Measurements from ENCODE around the gene GUCY2C. TPM values are rescaled to one million over a fixed set of nuclear protein-coding genes. Genes with fewer than 3 reads are reported as not detected.

GUCY2C gene
- total RNA-seq, 1 experiment from 2014 or later: 1.9 TPM

GRCh38 chr12:14678547-14679150, 17.8 kb downstream of the GUCY2C start:
- Histone ChIP-seq H3K9ac (ENCODE audit: extremely low read depth, insufficient read length, low read length) (no peak overlapping the region), H4K5ac (ENCODE audit: insufficient read length, low read depth, low read length) (no peak overlapping the region), H3K4me1 (ENCODE audit: insufficient read depth, low read length) (no peaks in the 10 kb centered on the region), H2AK5ac (ENCODE audit: insufficient read length, low read length) (no peak overlapping the region), H2BK15ac (ENCODE audit: low read depth, low read length) (no peak overlapping the region), H2BK12ac (ENCODE audit: insufficient read length, low read depth, low read length) (no peak overlapping the region), H3K27ac (ENCODE audit: insufficient read length, low read depth, low read length) (no peak overlapping the region), H3K14ac (ENCODE audit: insufficient read depth, low read length) (no peak overlapping the region), H2BK5ac (ENCODE audit: insufficient read length, low read length) (no peak overlapping the region), H4K91ac (ENCODE audit: insufficient read length, low read depth, low read length) (no peak overlapping the region), H4K8ac (replicated peaks; ENCODE audit: insufficient read length, low read depth, low read length) (no peak overlapping the region), H3K23me2 (ENCODE audit: insufficient read length, low read depth, low read length, poor library complexity, severe bottlenecking) (no peaks in the 10 kb centered on the region), H3K79me2 (ENCODE audit: insufficient read depth, low read length) (no peaks in the 10 kb centered on the region), H3K4ac (ENCODE audit: low read depth, low read length) (no peak overlapping the region), H2AFZ (ENCODE audit: low read length) (no peak overlapping the region), H3K56ac (ENCODE audit: insufficient read length, low read depth, low read length) (no peak overlapping the region), H3K23ac (ENCODE audit: insufficient read length, low read depth, low read length) (no peak overlapping the region), H3K4me2 (ENCODE audit: insufficient read depth, insufficient read length, low read length) (no peak overlapping the region), H3K9me3 (ENCODE audit: control insufficient read depth, low read depth, low read length) (no peaks in the 10 kb centered on the region), H2BK120ac (ENCODE audit: low read depth, low read length, poor library complexity, severe bottlenecking) (no peak overlapping the region), H3K27me3 (ENCODE audit: insufficient read depth, low read length) (no peaks in the 10 kb centered on the region; the same call in 1 of the 2 replicates), H3T11ph (ENCODE audit: low read length) (no peak overlapping the region), H4K20me1 (ENCODE audit: control insufficient read depth, insufficient read depth, insufficient read length) (no peaks in the 10 kb centered on the region), H3K79me1 (ENCODE audit: insufficient read depth, low read depth, low read length, poor library complexity, severe bottlenecking) (no peaks in the 10 kb centered on the region), H3K18ac (ENCODE audit: insufficient read length, low read depth, low read length) (no peak overlapping the region), H2BK20ac (ENCODE audit: low read depth, low read length, poor library complexity, severe bottlenecking) (no peak overlapping the region)
- WGBS (ENCODE audit: extremely low coverage, insufficient read length, low lambda C conversion rate): no CpG with 5 or more reads among the region's 6 CpGs
- H3K9me3 Mint-ChIP-seq: no peaks in the 10 kb centered on the region
- no peak overlapping the region for H3K27ac Mint-ChIP-seq
- H3K4me1 Mint-ChIP-seq: no peaks in the 10 kb centered on the region
- TF ChIP-seq, protein P1, sequence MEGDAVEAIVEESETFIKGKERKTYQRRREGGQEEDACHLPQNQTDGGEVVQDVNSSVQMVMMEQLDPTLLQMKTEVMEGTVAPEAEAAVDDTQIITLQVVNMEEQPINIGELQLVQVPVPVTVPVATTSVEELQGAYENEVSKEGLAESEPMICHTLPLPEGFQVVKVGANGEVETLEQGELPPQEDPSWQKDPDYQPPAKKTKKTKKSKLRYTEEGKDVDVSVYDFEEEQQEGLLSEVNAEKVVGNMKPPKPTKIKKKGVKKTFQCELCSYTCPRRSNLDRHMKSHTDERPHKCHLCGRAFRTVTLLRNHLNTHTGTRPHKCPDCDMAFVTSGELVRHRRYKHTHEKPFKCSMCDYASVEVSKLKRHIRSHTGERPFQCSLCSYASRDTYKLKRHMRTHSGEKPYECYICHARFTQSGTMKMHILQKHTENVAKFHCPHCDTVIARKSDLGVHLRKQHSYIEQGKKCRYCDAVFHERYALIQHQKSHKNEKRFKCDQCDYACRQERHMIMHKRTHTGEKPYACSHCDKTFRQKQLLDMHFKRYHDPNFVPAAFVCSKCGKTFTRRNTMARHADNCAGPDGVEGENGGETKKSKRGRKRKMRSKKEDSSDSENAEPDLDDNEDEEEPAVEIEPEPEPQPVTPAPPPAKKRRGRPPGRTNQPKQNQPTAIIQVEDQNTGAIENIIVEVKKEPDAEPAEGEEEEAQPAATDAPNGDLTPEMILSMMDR (conservative IDR thresholded peaks at IDR 0.05): no peak
- no peak for DNase-seq
- H3K36me3 Mint-ChIP-seq (ENCODE audit: insufficient read depth in 1 of 3, low read depth in 3 of 3): no peaks in the 10 kb centered on the region; a peak in 1 of 7 replicates
- H3K4me3 Mint-ChIP-seq: no peak overlapping the region
- peaks cover 14% of the 10 kb centered on the region for H3K27me3 Mint-ChIP-seq (ENCODE audit: low read depth)

All from H9 (cell line).